Esophagus (tissue), 2 donors: ENCODE results near the gene SLC28A2. TPM values are rescaled to one million over a fixed set of nuclear protein-coding genes. Genes with fewer than 3 reads are reported as not detected.
"Not testable (repeated sequence)": the region's sequence is repeated elsewhere in the genome, so short reads cannot be mapped to it uniquely, and the experiment has no call there.

Experiments used
- H3K27ac ChIP-seq, 2 donors: one replicate each; pipeline ENCODE4 v1.5.1; 2013; ENCODE audit warnings: low read depth in 2 of 2, mild to moderate bottlenecking in 2 of 2, inconsistent platforms in 1 of 2, low read length in 1 of 2, moderate library complexity in 1 of 2
- H3K27me3 ChIP-seq, 2 donors: one replicate each; pipeline ENCODE4 v1.6.1; 2013; ENCODE audit warnings: low read length in 2 of 2, control low read depth in 1 of 2, mild to moderate bottlenecking in 1 of 2; ENCODE audit not compliant: insufficient read depth in 2 of 2, control insufficient read depth in 1 of 2
- H3K36me3 ChIP-seq, 2 donors: one replicate each; pipeline ENCODE4 v1.6.1; 2013; ENCODE audit warnings: low read length in 1 of 2; ENCODE audit not compliant: control insufficient read depth in 2 of 2, insufficient read depth in 2 of 2
- H3K4me1 ChIP-seq, 2 donors: one replicate each; pipeline ENCODE4 v1.6.1; 2013; ENCODE audit warnings: low read length in 1 of 2; ENCODE audit not compliant: control insufficient read depth in 2 of 2, insufficient read depth in 2 of 2
- H3K4me3 ChIP-seq, 2 donors: one replicate each; pipeline ENCODE4 v1.5.1; 2013; ENCODE audit warnings: low read length in 2 of 2, mild to moderate bottlenecking in 2 of 2, low read depth in 1 of 2, moderate library complexity in 1 of 2
- H3K9me3 ChIP-seq, 2 donors: one replicate each; pipeline ENCODE4 v1.6.1; 2013; ENCODE audit warnings: mild to moderate bottlenecking in 2 of 2, low read depth in 1 of 2, low read length in 1 of 2, moderate library complexity in 1 of 2; ENCODE audit not compliant: control insufficient read depth in 2 of 2, insufficient read depth in 1 of 2
- WGBS, 2 donors: extraction: QIAGEN DNeasy Blood & Tissue Kit; methylation state at CpG; one replicate each; pipeline ENCODE4 v1.1.7; 2013; 5-methylcytosine and 5-hydroxymethylcytosine counted together
- polyA plus RNA-seq, 2 donors: library from polyadenylated mRNA; stranded (reverse); fragments of 200-250 nt; gene quantifications; one replicate each; pipeline ENCODE4 v1.2.3, GENCODE V29; 2013
- donor health status: healthy with polysubstance abuse.
- donor health status: Bipolar disorder and iron deficiency.

SLC28A2 gene
- polyA plus RNA-seq, 2 donors = not detected

DNA sequence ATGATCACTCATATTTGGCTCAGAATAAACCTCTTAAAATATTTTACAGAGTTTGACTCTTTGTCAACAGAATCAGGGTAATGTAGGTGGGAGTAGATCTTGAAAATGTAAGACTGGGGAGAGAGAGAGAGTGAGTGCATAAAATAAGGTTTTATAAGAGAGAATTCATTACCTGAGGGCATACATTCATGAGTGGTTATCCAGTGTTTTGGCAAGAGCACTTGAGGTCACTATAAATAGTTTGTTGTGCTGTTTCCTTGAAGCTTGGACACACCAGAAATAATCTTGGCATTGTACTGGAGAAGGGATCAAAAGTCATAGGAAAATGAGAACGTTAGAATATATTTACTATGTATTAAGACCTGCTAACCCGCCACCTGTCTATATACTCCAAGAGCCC is 33.4 kb downstream of the SLC28A2 start:
- Histone ChIP-seq H3K27ac (no peak overlapping the region), H3K4me3 (no peak overlapping the region), H3K36me3 (no peaks in the 10 kb centered on the region), H3K9me3 (no peaks in the 10 kb centered on the region), H3K27me3 (no peaks in the 10 kb centered on the region), H3K4me1 (no peaks in the 10 kb centered on the region)
- WGBS, 2 donors = 62 to 70% methylated on average over 2 of the region's 2 CpGs

DNA sequence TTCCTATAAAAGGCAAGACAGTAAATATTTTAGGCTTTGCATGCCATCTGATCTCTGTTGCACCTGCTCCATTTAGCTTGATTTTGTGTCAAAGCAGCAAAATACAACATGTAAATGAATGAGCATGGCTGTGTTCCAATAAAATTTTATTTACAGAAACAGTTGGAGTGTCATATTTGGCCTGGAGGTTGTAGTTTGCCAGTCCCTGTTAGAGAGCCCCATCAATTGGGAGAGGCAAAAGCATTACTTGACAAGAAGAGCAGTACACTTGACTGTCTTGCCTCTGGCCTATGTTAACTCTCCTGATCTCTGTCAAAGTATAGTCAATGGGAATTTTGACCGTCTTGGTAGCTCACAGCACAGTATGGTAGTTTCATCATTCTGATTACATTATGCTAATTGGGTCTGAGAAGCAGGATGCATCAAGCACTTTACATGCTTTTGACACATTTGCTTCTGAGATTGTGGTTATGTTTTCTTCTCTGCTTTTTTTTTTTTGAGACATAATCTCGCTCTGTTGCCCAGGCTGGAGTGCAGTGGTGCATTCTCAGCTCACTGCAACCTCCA is 35.4 kb downstream of the SLC28A2 start:
- no peaks in the 10 kb centered on the region for H3K27me3 ChIP-seq
- H3K36me3 ChIP-seq = no peaks in the 10 kb centered on the region
- WGBS, 2 donors = 78 to 88% methylated on average over 2 of the region's 2 CpGs
- H3K4me1 ChIP-seq = peaks cover 0 to 2% of the 10 kb centered on the region in 2 donors
- H3K9me3 ChIP-seq = no peaks in the 10 kb centered on the region
- H3K4me3 ChIP-seq = no peak overlapping the region
- H3K27ac ChIP-seq = no peak overlapping the region

DNA sequence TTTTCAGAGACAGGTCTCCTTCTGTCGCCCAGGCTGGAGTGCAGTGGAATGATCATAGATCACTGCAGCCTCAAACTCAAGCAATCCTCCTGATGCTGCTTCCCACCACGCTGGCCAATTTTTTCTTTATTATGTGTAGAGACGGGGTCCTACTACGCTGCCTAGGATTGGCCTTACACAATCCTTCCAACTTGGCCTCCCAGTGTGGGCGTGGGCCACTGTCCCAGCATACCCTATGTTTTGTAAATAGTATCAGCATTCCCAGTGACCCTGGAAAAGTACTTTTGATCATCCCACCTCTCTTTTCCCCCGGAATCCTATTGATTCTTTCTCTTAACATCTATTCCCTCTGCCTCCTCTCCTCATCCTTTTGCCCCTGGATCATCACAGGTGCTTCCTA is 36.9 kb downstream of the SLC28A2 start:
- no peak overlapping the region for H3K27ac ChIP-seq
- H3K4me3 ChIP-seq = no peak overlapping the region
- WGBS, 2 donors = 72 to 80% methylated on average over 6 of the region's 6 CpGs
- no peaks in the 10 kb centered on the region for H3K36me3 ChIP-seq
- H3K4me1 ChIP-seq = peaks cover 0 to 2% of the 10 kb centered on the region in 2 donors
- H3K9me3 ChIP-seq = no peaks in the 10 kb centered on the region
- no peaks in the 10 kb centered on the region for H3K27me3 ChIP-seq

- no peak overlapping the region for H3K4me3 ChIP-seq
- WGBS, 2 donors = 81 to 83% methylated on average over 6 to 8 of the region's 9 CpGs
- no peak overlapping the region for H3K27ac ChIP-seq
- no peaks in the 10 kb centered on the region for H3K9me3 ChIP-seq
- H3K36me3 ChIP-seq = no peaks in the 10 kb centered on the region
- H3K27me3 ChIP-seq = no peaks in the 10 kb centered on the region
- peaks cover 0 to 2% of the 10 kb centered on the region in 2 donors for H3K4me1 ChIP-seq
These were observed 40.0 kb downstream of the SLC28A2 start for GRCh38 chr15:45291822-45292582.

- H3K4me3 ChIP-seq, H3K27me3 ChIP-seq, H3K4me1 ChIP-seq, H3K27ac ChIP-seq, H3K36me3 ChIP-seq, H3K9me3 ChIP-seq: not testable (repeated sequence)
- WGBS, 2 donors = 94 to 97% methylated on average over 5 to 18 of the region's 27 CpGs
These were observed 41.3 kb downstream of the SLC28A2 start for GRCh38 chr15:45293326-45293725.

- 90 to 92% methylated on average over 2 of the region's 2 CpGs for WGBS, 2 donors
- not testable (repeated sequence) for H3K27ac ChIP-seq, H3K36me3 ChIP-seq
These were observed 46.9 kb downstream of the SLC28A2 start for GRCh38 chr15:45298964-45299378.

GRCh38 chr15:45304711-45305110 is 52.7 kb downstream of the SLC28A2 start:
- no peaks in the 10 kb centered on the region for H3K9me3 ChIP-seq
- no peak overlapping the region for H3K27ac ChIP-seq
- no peaks in the 10 kb centered on the region for H3K36me3 ChIP-seq
- WGBS, 2 donors = 83 to 86% methylated on average over 3 of the region's 3 CpGs
- H3K4me1 ChIP-seq = no peaks in the 10 kb centered on the region
- no peak overlapping the region for H3K4me3 ChIP-seq
- H3K27me3 ChIP-seq = no peaks in the 10 kb centered on the region

More at GRCh38 chr15:45298964-45299378, 46.9 kb downstream of the SLC28A2 start:
- H3K27me3 ChIP-seq, H3K9me3 ChIP-seq, H3K4me1 ChIP-seq, H3K4me3 ChIP-seq: not testable (repeated sequence)

- Histone ChIP-seq H3K27ac (no peak overlapping the region), H3K9me3 (no peaks in the 10 kb centered on the region), H3K4me3 (no peak overlapping the region), H3K36me3 (no peaks in the 10 kb centered on the region), H3K4me1 (no peaks in the 10 kb centered on the region), H3K27me3 (no peaks in the 10 kb centered on the region)
- 61 to 65% methylated on average over 4 of the region's 4 CpGs for WGBS, 2 donors
These were observed 54.1 kb downstream of the SLC28A2 start for GRCh38 chr15:45306105-45306504.

- Histone ChIP-seq H3K4me3 (peak overlapping the region in 1 of 2 donors; percentile 2), H3K4me1 (no peaks in the 10 kb centered on the region), H3K36me3 (no peaks in the 10 kb centered on the region), H3K27me3 (no peaks in the 10 kb centered on the region), H3K27ac (no peak overlapping the region), H3K9me3 (no peaks in the 10 kb centered on the region)
- 30% methylated on average over 5 of the region's 5 CpGs for WGBS, 2 donors
These were observed 55.3 kb downstream of the SLC28A2 start for GRCh38 chr15:45307230-45307924.
